ENCODE results near the gene MAP7.

Gene MAP7

DNA sequence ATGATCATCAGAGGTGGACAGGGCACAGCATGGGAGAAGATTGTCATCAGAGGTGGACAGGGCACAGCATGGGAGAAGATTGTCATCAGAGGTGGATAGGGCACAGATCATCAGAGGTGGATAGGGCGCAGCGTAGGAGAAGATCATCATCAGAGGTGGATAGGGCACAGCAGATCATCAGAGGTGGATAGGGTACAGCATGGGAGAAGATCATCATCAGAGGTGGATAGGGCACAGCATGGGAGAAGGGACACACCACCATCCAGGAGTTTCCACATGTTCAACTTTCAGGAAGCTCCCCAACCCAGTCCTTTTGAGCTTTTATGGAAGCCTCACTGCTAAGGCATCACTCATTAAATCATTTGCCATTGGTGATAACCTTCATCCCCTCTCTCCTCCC lies 104.1 kb downstream of the MAP7 start:
- in situ Hi-C loops (cut with HindIII; ENCODE audit: low pct_ligation_motif_present, low sequenced_read_pairs): no loop called here
- no peaks in the 10 kb centered on the region for H3K27me3 ChIP-seq (replicated peaks)
- H3K36me3 ChIP-seq (replicated peaks): no peaks in the 10 kb centered on the region
- DNase-seq: no peak
- no peak overlapping the region for H3K27ac ChIP-seq
- TF ChIP-seq, protein P1, sequence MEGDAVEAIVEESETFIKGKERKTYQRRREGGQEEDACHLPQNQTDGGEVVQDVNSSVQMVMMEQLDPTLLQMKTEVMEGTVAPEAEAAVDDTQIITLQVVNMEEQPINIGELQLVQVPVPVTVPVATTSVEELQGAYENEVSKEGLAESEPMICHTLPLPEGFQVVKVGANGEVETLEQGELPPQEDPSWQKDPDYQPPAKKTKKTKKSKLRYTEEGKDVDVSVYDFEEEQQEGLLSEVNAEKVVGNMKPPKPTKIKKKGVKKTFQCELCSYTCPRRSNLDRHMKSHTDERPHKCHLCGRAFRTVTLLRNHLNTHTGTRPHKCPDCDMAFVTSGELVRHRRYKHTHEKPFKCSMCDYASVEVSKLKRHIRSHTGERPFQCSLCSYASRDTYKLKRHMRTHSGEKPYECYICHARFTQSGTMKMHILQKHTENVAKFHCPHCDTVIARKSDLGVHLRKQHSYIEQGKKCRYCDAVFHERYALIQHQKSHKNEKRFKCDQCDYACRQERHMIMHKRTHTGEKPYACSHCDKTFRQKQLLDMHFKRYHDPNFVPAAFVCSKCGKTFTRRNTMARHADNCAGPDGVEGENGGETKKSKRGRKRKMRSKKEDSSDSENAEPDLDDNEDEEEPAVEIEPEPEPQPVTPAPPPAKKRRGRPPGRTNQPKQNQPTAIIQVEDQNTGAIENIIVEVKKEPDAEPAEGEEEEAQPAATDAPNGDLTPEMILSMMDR (IDR thresholded peaks at IDR 0.05; ENCODE audit: low read depth, low read length, missing control alignments): no peak
- H3K4me3 ChIP-seq (ENCODE audit: low read depth, low read length): no peak overlapping the region

DNA sequence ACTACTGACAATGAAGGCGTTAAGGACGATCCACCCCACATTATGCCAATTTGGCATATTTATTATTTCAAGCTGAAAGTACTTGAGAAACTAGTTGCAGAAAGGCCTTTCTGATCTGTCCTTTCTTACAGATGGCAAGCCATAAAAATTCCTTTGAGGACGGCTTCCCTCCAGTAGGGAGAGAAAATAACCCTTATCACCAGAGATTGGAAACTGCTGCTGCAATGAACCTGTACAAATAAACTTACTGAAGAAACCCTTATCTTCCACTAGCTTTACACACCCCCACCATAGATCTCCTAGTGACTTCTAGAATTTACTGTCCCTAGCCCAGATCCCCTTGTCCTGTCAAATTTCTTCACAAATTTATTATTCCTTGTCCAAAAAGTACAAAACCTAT lies 105.2 kb downstream of the MAP7 start:
- Histone ChIP-seq H3K27me3 (replicated peaks) (no peaks in the 10 kb centered on the region), H3K36me3 (replicated peaks) (no peaks in the 10 kb centered on the region), H3K4me3 (ENCODE audit: low read depth, low read length) (no peak overlapping the region), H3K27ac (no peak overlapping the region)
- DNase-seq: no peak
- in situ Hi-C loops (cut with HindIII; ENCODE audit: low pct_ligation_motif_present, low sequenced_read_pairs): no loop called here
- TF ChIP-seq, protein P1 (IDR thresholded peaks at IDR 0.05; ENCODE audit: low read depth, low read length, missing control alignments): no peak

DNA sequence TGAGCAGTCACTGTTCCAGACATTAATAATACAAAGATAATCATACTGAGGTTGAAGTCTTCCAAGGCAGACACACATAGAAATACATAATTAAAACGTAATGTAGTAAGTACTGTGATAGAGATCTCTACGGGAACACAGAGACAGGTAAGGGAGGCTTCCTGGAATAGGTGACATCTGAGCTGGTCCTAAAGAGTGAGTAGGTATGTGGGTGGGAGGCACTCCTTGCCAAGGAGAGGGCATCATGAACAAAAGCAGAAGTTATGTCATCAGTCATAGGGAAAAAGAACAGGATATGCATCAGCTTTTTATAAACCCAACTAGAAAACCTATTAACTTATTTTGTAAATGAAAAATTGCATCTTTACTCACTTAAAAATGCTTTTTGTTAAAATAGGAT lies 110.0 kb downstream of the MAP7 start:
- H3K27me3 ChIP-seq (replicated peaks): no peaks in the 10 kb centered on the region
- in situ Hi-C loops (cut with HindIII; ENCODE audit: low pct_ligation_motif_present, low sequenced_read_pairs): no loop called here
- TF ChIP-seq, protein P1 (IDR thresholded peaks at IDR 0.05; ENCODE audit: low read depth, low read length, missing control alignments): no peak
- no peaks in the 10 kb centered on the region for H3K36me3 ChIP-seq (replicated peaks)
- H3K4me3 ChIP-seq (ENCODE audit: low read depth, low read length): no peak overlapping the region
- H3K27ac ChIP-seq: no peak overlapping the region
- DNase-seq: no peak

DNA sequence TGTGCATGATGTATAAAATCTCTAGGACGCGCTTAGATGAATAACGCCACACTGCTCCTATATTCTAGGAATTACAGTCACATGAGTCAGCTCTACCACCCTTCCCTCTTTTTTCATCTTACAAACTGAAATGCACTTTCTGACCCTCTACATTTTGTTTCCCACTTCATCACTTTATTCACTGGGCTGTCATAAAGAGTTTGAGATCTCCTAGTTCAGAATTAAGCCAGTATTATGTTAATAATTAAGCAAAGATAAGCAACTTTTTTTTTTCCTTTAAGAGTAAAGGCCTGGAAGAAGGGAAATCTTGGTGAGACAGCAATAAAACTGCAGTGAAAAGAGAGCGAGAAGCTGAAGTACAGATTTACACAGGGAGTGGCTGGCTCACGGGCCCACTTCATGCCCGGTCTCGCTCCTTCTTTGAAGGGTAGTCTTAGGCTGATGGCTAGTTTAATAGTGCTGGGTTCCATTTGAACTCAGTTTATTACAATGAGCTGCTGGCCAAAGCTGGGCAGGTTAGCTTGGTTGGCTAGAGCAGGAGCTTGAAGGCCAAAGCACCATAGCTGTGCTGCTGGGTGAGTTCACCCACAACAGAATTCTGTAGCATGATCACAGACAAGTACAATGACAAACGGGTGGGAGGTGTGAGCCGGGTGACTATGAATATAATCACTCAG lies 110.6 kb downstream of the MAP7 start:
- Histone ChIP-seq H3K27me3 (replicated peaks) (no peaks in the 10 kb centered on the region), H3K27ac (no peak overlapping the region), H3K36me3 (replicated peaks) (no peaks in the 10 kb centered on the region), H3K4me3 (ENCODE audit: low read depth, low read length) (no peak overlapping the region)
- TF ChIP-seq, protein P1 (IDR thresholded peaks at IDR 0.05; ENCODE audit: low read depth, low read length, missing control alignments): no peak
- no peak for DNase-seq
- in situ Hi-C loops (cut with HindIII; ENCODE audit: low pct_ligation_motif_present, low sequenced_read_pairs): no loop called here

DNA sequence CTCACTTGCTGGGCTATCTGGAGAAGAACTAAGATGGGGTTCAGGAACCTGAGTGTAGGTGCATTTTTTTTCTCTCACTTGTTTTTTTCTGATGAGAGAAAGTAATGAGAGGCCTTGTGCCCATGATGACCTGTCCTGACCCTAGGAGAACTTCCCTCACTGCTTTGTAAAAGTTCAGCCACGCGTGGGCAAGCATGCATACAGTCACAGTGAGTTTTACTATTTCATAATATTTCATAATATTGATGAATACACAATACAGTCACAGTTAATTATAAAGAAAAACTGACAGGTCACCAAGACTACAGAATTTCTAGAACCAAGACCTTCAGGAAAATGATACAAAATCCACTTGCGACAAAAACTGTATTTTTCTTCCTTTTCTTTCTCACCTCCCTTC lies 111.8 kb downstream of the MAP7 start:
- H3K36me3 ChIP-seq (replicated peaks): no peaks in the 10 kb centered on the region
- no peak for DNase-seq
- H3K27me3 ChIP-seq (replicated peaks): no peaks in the 10 kb centered on the region
- TF ChIP-seq, protein P1 (IDR thresholded peaks at IDR 0.05; ENCODE audit: low read depth, low read length, missing control alignments): no peak
- in situ Hi-C loops (cut with HindIII; ENCODE audit: low pct_ligation_motif_present, low sequenced_read_pairs): no loop called here
- H3K4me3 ChIP-seq (ENCODE audit: low read depth, low read length): no peak overlapping the region
- no peak overlapping the region for H3K27ac ChIP-seq

DNA sequence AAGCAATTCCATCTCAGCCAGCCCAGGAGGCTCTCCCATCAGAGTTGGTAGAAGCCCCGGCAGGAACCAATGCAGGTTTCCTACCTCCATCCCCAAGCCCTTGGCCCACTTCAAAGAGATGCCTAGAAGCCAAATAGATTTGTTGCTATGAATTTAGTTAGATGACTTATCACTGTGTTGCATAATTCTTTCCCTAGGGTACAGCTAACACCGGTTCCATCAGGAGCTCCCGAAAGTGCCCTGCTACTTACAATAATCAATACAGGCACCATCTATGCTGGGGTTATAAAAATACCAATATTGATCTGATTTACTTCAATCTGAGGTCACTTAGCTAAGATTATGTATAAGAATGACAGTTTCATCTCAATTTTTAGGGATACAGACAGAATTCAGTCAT lies 113.0 kb downstream of the MAP7 start:
- in situ Hi-C loops (cut with HindIII; ENCODE audit: low pct_ligation_motif_present, low sequenced_read_pairs): no loop called here
- Histone ChIP-seq H3K27me3 (replicated peaks) (no peaks in the 10 kb centered on the region), H3K27ac (no peak overlapping the region), H3K4me3 (ENCODE audit: low read depth, low read length) (no peak overlapping the region), H3K36me3 (replicated peaks) (no peaks in the 10 kb centered on the region)
- DNase-seq: no peak
- TF ChIP-seq, protein P1 (IDR thresholded peaks at IDR 0.05; ENCODE audit: low read depth, low read length, missing control alignments): no peak

Measured in brain microvascular endothelial cell (primary cell).